Smooth muscle cell (in vitro differentiated cells): ENCODE results near the gene FAM50B. TPM values are rescaled to one million over a fixed set of nuclear protein-coding genes. Genes with fewer than 3 reads are reported as not detected.
A peak's percentile ranks its signal among the peaks of the same experiment; 100 is the strongest.

Experiments used
- DNase-seq: peaks from one replicate; lab custom pipeline; 2025; ENCODE audit not compliant: unreplicated experiment; lab: John Stamatoyannopoulos, UW
- H2AFZ ChIP-seq: fragments of 200-600 bp; sonication (generic); 2 replicates; pipeline ENCODE4 v1.6.0; 2016; ENCODE audit warnings: antibody characterized with exemption, low read depth, mild to moderate bottlenecking
- H3F3A ChIP-seq: fragments of 200-600 bp; sonication (generic); 2 replicates; pipeline ENCODE4 v1.6.0; 2017; ENCODE audit warnings: antibody characterized with exemption, low read depth
- H3K27ac ChIP-seq: fragments of 200-600 bp; sonication (generic); 2 replicates; pipeline ENCODE4 v1.5.1; 2016; ENCODE audit warnings: low read depth, mild to moderate bottlenecking
- H3K27me3 ChIP-seq: fragments of 200-600 bp; sonication (generic); 2 replicates; pipeline ENCODE4 v1.6.1; 2016; ENCODE audit warnings: low read depth, mild to moderate bottlenecking
- H3K36me3 ChIP-seq: fragments of 200-600 bp; sonication (generic); 2 replicates; pipeline ENCODE4 v1.5.1; 2016; ENCODE audit warnings: low read depth
- H3K4me1 ChIP-seq: fragments of 200-600 bp; sonication (generic); 2 replicates; pipeline ENCODE4 v1.5.1; 2016; ENCODE audit warnings: low read depth
- H3K4me2 ChIP-seq: fragments of 200-600 bp; sonication (generic); 2 replicates; pipeline ENCODE4 v1.6.0; 2016; ENCODE audit warnings: mild to moderate bottlenecking
- H3K4me3 ChIP-seq: fragments of 200-600 bp; sonication (generic); 2 replicates; pipeline ENCODE4 v1.5.1; 2016; ENCODE audit warnings: mild to moderate bottlenecking
- H3K79me2 ChIP-seq: fragments of 200-600 bp; sonication (generic); 2 replicates; pipeline ENCODE4 v1.6.0; 2016; ENCODE audit warnings: low read depth, mild to moderate bottlenecking
- H3K9ac ChIP-seq: fragments of 200-600 bp; sonication (generic); 2 replicates; pipeline ENCODE4 v1.6.0; 2016; ENCODE audit warnings: low read depth
- H3K9me3 ChIP-seq: fragments of 200-600 bp; sonication (generic); replicated peaks from 2 replicates; pipeline ENCODE4 v1.5.1; 2016; ENCODE audit warnings: low read depth
- H4K20me1 ChIP-seq: fragments of 200-600 bp; sonication (generic); 2 replicates; pipeline ENCODE4 v1.6.0; 2016; ENCODE audit warnings: low read depth
- WGBS: methylation state at CpG from one replicate; pipeline ENCODE4 v1.1.7; 2016; ENCODE audit warnings: low lambda C conversion rate; 5-methylcytosine and 5-hydroxymethylcytosine counted together
- polyA plus RNA-seq: library from polyadenylated mRNA; unstranded; fragments of >200 nt; fragmentation: Nextera tagmentation; extraction: Ambion mirVana; gene quantifications from 2 replicates; pipeline ENCODE4 v1.2.1, GENCODE V29; 2016
- total RNA-seq: library from RNA; depleted of rRNA; stranded (reverse); fragments of >200 nt; gene quantifications from 2 replicates; pipeline ENCODE4 v1.2.3, GENCODE V29; 2014
- TF ChIP-seq, protein P1 (sequence below): fragments of 200-600 bp; sonication (generic); IDR thresholded peaks from 2 replicates; pipeline ENCODE4 v1.5.1; 2017; ENCODE audit warnings: borderline replicate concordance, mild to moderate bottlenecking, antibody characterized with exemption; ENCODE audit not compliant: insufficient read depth, poor library complexity, severe bottlenecking

FAM50B gene
- total and polyA plus RNA-seq, 2 experiments from 2014 or later: 4.3 to 6.3 TPM

DNA sequence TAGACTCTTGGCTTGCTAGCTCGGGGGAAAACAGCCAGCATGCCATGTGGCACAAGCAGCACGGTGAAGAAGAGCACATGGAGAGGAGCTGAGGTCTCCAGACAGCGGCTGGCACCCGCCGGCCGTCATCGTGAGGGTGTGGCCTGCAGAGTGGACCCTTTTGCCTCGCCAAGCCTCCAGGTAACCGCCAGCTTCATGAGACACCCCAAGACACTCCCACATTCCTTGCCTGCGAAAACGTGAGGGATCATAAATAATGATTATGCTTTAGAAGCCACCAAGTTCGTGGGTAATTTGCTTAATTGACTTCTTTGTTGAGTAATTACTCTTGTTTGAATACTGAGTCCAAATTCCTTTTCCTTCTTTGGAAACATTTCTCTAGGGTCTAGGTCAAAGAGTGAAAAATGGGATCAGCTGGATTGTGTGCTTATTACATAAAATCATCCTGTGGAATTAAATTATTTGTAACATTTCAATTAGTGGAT is 23.2 kb downstream of the FAM50B start:
- Histone ChIP-seq H3K4me1 (no peaks in the 10 kb centered on the region), H4K20me1 (no peaks in the 10 kb centered on the region), H3K4me2 (no peak overlapping the region), H3K9me3 (no peaks in the 10 kb centered on the region), H3F3A (no peaks in the 10 kb centered on the region), H3K27me3 (no peaks in the 10 kb centered on the region), H3K4me3 (no peak overlapping the region), H3K79me2 (no peaks in the 10 kb centered on the region), H3K36me3 (no peaks in the 10 kb centered on the region), H3K27ac (no peak overlapping the region), H2AFZ (no peak overlapping the region), H3K9ac (no peak overlapping the region)
- TF ChIP-seq, protein P1, sequence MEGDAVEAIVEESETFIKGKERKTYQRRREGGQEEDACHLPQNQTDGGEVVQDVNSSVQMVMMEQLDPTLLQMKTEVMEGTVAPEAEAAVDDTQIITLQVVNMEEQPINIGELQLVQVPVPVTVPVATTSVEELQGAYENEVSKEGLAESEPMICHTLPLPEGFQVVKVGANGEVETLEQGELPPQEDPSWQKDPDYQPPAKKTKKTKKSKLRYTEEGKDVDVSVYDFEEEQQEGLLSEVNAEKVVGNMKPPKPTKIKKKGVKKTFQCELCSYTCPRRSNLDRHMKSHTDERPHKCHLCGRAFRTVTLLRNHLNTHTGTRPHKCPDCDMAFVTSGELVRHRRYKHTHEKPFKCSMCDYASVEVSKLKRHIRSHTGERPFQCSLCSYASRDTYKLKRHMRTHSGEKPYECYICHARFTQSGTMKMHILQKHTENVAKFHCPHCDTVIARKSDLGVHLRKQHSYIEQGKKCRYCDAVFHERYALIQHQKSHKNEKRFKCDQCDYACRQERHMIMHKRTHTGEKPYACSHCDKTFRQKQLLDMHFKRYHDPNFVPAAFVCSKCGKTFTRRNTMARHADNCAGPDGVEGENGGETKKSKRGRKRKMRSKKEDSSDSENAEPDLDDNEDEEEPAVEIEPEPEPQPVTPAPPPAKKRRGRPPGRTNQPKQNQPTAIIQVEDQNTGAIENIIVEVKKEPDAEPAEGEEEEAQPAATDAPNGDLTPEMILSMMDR: no peak
- WGBS: 88% methylated on average over 12 of the region's 12 CpGs
- no peak for DNase-seq

DNA sequence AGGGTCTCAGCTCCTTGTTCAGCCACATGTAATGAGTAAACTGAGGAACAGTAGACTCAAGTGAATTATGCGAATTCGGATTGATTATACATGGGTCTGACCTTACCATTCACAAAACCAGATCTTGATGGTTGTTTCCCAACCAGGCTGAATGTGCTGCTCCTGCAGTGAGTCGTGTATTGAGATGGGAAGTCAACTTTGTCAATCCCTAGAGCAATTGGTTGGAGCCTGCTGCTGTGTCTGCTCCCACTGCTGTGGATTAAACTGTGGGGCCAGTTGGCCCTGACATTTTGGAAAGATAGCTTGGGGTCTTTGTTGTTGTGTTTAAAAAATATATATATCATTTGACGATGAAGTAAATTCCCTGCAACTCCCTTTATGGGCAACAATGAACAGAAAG is 23.9 kb downstream of the FAM50B start:
- Histone ChIP-seq H3K4me1 (no peaks in the 10 kb centered on the region), H3K27me3 (no peaks in the 10 kb centered on the region), H3K9ac (no peak overlapping the region), H4K20me1 (no peaks in the 10 kb centered on the region), H3K27ac (no peak overlapping the region), H3K36me3 (no peaks in the 10 kb centered on the region), H3K4me3 (no peak overlapping the region), H2AFZ (no peak overlapping the region), H3K4me2 (no peak overlapping the region), H3K9me3 (no peaks in the 10 kb centered on the region), H3F3A (no peaks in the 10 kb centered on the region), H3K79me2 (no peaks in the 10 kb centered on the region)
- WGBS: 85% methylated on average over 4 of the region's 4 CpGs
- TF ChIP-seq, protein P1: no peak
- DNase-seq: no peak

GRCh38 chr6:3874069-3874468 is 24.9 kb downstream of the FAM50B start:
- no peak overlapping the region for H2AFZ ChIP-seq
- H3K36me3 ChIP-seq: no peaks in the 10 kb centered on the region
- H3K27ac ChIP-seq: no peak overlapping the region
- no peaks in the 10 kb centered on the region for H3K79me2 ChIP-seq
- no peak overlapping the region for H3K9ac ChIP-seq
- WGBS: 81% methylated on average over 4 of the region's 4 CpGs
- TF ChIP-seq, protein P1: no peak
- no peak overlapping the region for H3K4me2 ChIP-seq
- H3K27me3 ChIP-seq: no peaks in the 10 kb centered on the region
- no peak overlapping the region for H3K4me3 ChIP-seq
- no peaks in the 10 kb centered on the region for H4K20me1 ChIP-seq
- H3F3A ChIP-seq: no peaks in the 10 kb centered on the region
- H3K4me1 ChIP-seq: no peaks in the 10 kb centered on the region
- DNase-seq: no peak
- no peaks in the 10 kb centered on the region for H3K9me3 ChIP-seq

- Histone ChIP-seq H2AFZ (peak overlapping the region; percentile 78), H3K4me2 (peak overlapping the region; percentile 80), H3K36me3 (no peaks in the 10 kb centered on the region), H3K27ac (peak overlapping the region; percentile 71), H4K20me1 (no peaks in the 10 kb centered on the region), H3K4me3 (peak overlapping the region; percentile 32), H3K9ac (peak overlapping the region; percentile 34), H3K9me3 (no peaks in the 10 kb centered on the region), H3K4me1 (no peaks in the 10 kb centered on the region), H3F3A (no peaks in the 10 kb centered on the region), H3K27me3 (no peaks in the 10 kb centered on the region), H3K79me2 (no peaks in the 10 kb centered on the region)
- 60% methylated on average over 5 of the region's 5 CpGs for WGBS
- TF ChIP-seq, protein P1: no peak
- no peak for DNase-seq
Observed at GRCh38 chr6:3875486-3875885, 26.3 kb downstream of the FAM50B start.
